LNCAP (cell line): Measurements from ENCODE around the gene CLBA1.

ENCODE experiments used
- TF ChIP-seq, protein P1 (sequence below): fragments of 450-650 bp; IDR thresholded peaks from 2 replicates; pipeline ENCODE4 v1.5.1; 2017; ENCODE audit warnings: mild to moderate bottlenecking

The CLBA1 gene

GRCh38 chr14:104974665-104975390, 10.8 kb upstream of the CLBA1 start:
- TF ChIP-seq, protein P1, sequence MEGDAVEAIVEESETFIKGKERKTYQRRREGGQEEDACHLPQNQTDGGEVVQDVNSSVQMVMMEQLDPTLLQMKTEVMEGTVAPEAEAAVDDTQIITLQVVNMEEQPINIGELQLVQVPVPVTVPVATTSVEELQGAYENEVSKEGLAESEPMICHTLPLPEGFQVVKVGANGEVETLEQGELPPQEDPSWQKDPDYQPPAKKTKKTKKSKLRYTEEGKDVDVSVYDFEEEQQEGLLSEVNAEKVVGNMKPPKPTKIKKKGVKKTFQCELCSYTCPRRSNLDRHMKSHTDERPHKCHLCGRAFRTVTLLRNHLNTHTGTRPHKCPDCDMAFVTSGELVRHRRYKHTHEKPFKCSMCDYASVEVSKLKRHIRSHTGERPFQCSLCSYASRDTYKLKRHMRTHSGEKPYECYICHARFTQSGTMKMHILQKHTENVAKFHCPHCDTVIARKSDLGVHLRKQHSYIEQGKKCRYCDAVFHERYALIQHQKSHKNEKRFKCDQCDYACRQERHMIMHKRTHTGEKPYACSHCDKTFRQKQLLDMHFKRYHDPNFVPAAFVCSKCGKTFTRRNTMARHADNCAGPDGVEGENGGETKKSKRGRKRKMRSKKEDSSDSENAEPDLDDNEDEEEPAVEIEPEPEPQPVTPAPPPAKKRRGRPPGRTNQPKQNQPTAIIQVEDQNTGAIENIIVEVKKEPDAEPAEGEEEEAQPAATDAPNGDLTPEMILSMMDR, result no peak

DNA sequence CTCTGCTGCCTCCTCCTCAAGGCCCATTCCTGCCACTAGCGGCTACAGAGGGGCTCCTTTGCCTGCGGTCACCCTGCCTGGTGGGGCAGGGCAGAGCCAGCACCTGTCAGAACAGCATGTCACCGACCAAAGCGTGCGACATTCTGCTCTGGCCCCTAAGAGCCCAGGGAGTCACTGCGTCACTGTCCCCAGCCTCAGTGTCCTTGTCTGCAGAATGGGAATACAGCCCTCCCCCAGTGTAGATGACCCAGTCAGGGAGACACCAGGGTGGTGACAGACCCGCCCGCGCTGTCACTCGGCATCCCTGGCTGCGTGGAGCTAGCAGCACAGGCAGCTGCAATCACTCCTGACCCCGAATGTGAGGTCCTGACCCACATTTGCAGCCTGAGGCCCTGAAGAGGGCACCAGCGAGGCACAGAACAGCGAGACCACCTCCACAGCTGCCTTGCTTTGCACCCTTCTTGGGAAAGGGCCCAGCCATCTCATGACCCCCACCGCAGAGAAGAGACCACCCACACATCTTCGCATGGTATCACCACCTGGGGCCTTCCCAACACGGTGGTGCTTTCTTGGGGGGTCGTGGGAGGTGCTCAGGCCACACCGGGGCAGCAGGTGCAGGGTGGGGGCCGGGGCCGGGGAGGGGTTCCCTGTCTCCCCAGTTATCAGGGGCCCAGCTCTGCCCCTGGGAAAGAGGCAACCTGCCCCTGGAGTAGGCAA, 9.9 kb upstream of the CLBA1 start:
- TF ChIP-seq, protein P1, result no peak

GRCh38 chr14:104976198-104977007, 9.2 kb upstream of the CLBA1 start:
- TF ChIP-seq, protein P1, result peak; percentile 94

- TF ChIP-seq, protein P1, result no peak
Observed at GRCh38 chr14:104977008-104977680, 8.4 kb upstream of the CLBA1 start.

DNA sequence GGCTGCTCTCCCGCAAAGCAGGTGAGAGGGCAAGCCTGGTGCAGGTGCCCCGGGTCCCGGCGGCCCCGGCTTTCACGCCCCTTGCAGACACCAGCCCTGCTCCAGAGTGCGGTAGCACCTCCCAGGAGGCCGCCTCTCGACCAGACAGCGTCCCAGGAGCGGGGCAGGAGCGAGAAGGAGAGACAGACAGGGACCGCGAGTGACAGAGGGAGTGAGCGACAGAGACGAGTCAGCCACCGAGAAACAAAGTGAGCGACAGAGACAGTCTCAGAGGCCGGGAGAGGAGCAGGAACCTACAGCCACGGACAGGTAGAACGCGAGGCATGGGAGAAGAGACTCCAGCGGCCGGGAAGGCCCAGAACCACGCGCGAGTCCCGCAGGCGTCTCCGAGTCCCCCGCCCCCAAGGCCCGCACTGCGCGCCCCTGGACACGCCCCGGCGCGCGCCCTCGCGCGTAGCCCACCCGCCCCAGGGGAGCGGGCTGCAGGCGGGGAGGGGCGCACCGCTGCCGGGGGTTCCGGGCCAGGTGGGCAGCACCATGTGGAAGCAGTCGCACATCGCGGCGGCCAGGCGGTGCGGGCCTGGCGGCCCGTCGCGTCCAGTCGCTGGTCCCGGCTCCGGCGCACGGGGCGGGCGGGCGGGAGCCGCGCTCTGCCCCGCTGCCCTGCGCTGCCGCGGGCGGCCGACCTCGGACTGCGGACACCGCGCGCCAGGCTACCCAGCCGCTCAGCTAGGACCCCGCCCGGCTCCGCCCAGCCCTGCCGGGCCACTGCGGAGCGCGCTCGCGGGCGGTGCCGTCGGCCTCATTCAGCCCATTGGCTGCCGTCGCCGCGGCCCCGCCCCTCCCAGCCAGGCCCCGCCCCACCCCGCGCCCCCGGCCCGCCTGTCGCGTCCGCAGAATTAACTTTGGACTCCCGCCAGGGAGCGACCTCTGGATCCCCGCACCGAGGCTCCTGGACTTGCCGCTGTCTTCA, 7.6 kb upstream of the CLBA1 start, which contains the start of gene AHNAK2:
Gene AHNAK2, minus strand, starts transcription at position 694 of the 973 bp plus-strand sequence. Its CDS starts 137 bp downstream, at position 557.
- TF ChIP-seq, protein P1, result no peak

DNA sequence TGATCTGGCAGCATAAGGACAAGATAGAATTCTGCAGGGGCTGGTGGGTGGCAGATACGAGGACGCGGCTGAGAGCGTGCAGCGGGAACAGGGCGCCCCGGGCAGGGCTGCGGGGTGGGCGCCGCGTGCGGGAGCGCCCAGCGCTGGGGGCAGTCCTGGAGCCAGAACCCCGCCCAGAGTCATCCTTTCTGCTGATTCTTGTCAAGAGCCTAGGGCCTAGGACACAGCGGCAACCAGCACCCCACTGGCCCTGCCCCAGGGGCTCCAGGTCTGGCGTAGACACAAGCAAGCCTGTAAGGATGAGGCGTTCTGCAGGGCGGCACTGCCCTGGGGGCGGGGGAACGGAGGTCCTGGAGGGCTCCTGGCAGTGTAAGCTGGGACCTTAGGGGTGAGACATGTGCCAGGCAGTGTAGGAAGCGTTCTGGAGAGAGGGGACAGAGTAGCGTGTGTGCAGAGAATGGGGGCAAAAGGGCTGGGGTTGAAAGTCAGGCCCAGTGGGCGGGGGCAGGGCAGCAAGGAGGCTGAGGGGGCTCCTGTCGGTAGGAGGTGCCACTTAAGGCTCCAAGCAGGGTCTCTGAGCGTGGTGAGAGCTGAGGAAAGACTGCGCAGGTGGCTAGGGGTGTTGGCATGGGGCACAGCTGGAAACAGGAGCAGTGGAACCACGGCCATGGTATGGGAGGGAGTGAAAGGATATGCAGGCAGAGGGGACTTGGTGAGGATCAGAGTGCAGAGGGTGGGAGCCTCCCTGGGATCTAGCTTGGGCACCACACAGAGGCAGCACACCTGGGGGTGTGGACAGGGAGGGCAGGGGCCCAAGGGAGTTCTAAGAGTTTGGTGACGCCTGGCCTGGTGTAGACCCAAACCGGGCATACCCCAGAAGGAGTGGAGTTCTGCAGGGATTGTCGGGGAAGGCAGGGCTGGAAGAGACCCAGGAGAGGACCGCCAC, 6.6 kb upstream of the CLBA1 start:
- TF ChIP-seq, protein P1, result no peak
